IPS-15b (cell line): Measurements from ENCODE around the gene CXXC4.

ENCODE experiments used
- H3K27me3 ChIP-seq: one replicate; pipeline ENCODE4 v1.6.1; 2013; ENCODE audit warnings: low read length; ENCODE audit not compliant: control insufficient read depth, insufficient read depth
- H3K36me3 ChIP-seq: one replicate; pipeline ENCODE4 v1.6.1; 2013; ENCODE audit warnings: low read length; ENCODE audit not compliant: control insufficient read depth, insufficient read depth
- H3K4me1 ChIP-seq: one replicate; pipeline ENCODE4 v1.6.1; 2013; ENCODE audit warnings: mild to moderate bottlenecking, low read length; ENCODE audit not compliant: control insufficient read depth, insufficient read depth
- H3K4me3 ChIP-seq: one replicate; pipeline ENCODE4 v1.5.1; 2013; ENCODE audit warnings: low read depth, low read length
- H3K9ac ChIP-seq: one replicate; pipeline ENCODE4 v1.6.1; 2013; ENCODE audit warnings: low read depth, mild to moderate bottlenecking, low read length
- H3K9me3 ChIP-seq: one replicate; pipeline ENCODE4 v1.6.1; 2013; ENCODE audit warnings: mild to moderate bottlenecking, low read length; ENCODE audit not compliant: control insufficient read depth, insufficient read depth

Gene CXXC4

GRCh38 chr4:104446431-104447278 is 48.0 kb downstream of the CXXC4 start:
- no peaks in the 10 kb centered on the region for H3K9me3 ChIP-seq
- peaks cover 7% of the 10 kb centered on the region for H3K4me1 ChIP-seq
- H3K9ac ChIP-seq = no peak overlapping the region
- no peaks in the 10 kb centered on the region for H3K36me3 ChIP-seq
- H3K27me3 ChIP-seq = no peaks in the 10 kb centered on the region
- H3K4me3 ChIP-seq = no peak overlapping the region

GRCh38 chr4:104444685-104445084 is 50.0 kb downstream of the CXXC4 start:
- Histone ChIP-seq H3K27me3 (no peaks in the 10 kb centered on the region), H3K36me3 (no peaks in the 10 kb centered on the region), H3K4me3 (no peak overlapping the region), H3K4me1 (peaks cover 7% of the 10 kb centered on the region), H3K9me3 (no peaks in the 10 kb centered on the region), H3K9ac (no peak overlapping the region)

- H3K36me3 ChIP-seq = no peaks in the 10 kb centered on the region
- H3K9me3 ChIP-seq = no peaks in the 10 kb centered on the region
- H3K9ac ChIP-seq = no peak overlapping the region
- no peaks in the 10 kb centered on the region for H3K27me3 ChIP-seq
- no peaks in the 10 kb centered on the region for H3K4me1 ChIP-seq
- no peak overlapping the region for H3K4me3 ChIP-seq
These were observed 58.2 kb downstream of the CXXC4 start for GRCh38 chr4:104436542-104436941.

- no peaks in the 10 kb centered on the region for H3K4me1 ChIP-seq
- peaks cover 5% of the 10 kb centered on the region for H3K9me3 ChIP-seq
- H3K27me3 ChIP-seq = no peaks in the 10 kb centered on the region
- no peak overlapping the region for H3K9ac ChIP-seq
- no peaks in the 10 kb centered on the region for H3K36me3 ChIP-seq
- H3K4me3 ChIP-seq = no peak overlapping the region
These were observed 65.4 kb downstream of the CXXC4 start for GRCh38 chr4:104429150-104429741.

- no peak overlapping the region for H3K9ac ChIP-seq
- H3K9me3 ChIP-seq = peaks cover 5% of the 10 kb centered on the region
- peaks cover 4% of the 10 kb centered on the region for H3K4me1 ChIP-seq
- no peak overlapping the region for H3K4me3 ChIP-seq
- H3K27me3 ChIP-seq = no peaks in the 10 kb centered on the region
- H3K36me3 ChIP-seq = no peaks in the 10 kb centered on the region
These were observed 68.7 kb downstream of the CXXC4 start for GRCh38 chr4:104425948-104426347.

- Histone ChIP-seq H3K9me3 (peaks cover 5% of the 10 kb centered on the region), H3K4me3 (no peak overlapping the region), H3K36me3 (no peaks in the 10 kb centered on the region), H3K9ac (no peak overlapping the region), H3K4me1 (peaks cover 6% of the 10 kb centered on the region), H3K27me3 (no peaks in the 10 kb centered on the region)
These were observed 69.7 kb downstream of the CXXC4 start for GRCh38 chr4:104424989-104425388.

- Histone ChIP-seq H3K4me3 (no peak overlapping the region), H3K4me1 (peaks cover 6% of the 10 kb centered on the region), H3K9me3 (peaks cover 5% of the 10 kb centered on the region), H3K27me3 (no peaks in the 10 kb centered on the region), H3K36me3 (no peaks in the 10 kb centered on the region), H3K9ac (no peak overlapping the region)
These were observed 70.2 kb downstream of the CXXC4 start for GRCh38 chr4:104424475-104424941.

GRCh38 chr4:104421566-104421965 is 73.1 kb downstream of the CXXC4 start:
- Histone ChIP-seq H3K4me3 (no peak overlapping the region), H3K9me3 (no peaks in the 10 kb centered on the region), H3K4me1 (peaks cover 14% of the 10 kb centered on the region), H3K27me3 (no peaks in the 10 kb centered on the region), H3K9ac (no peak overlapping the region), H3K36me3 (no peaks in the 10 kb centered on the region)

- no peaks in the 10 kb centered on the region for H3K36me3 ChIP-seq
- H3K4me3 ChIP-seq = peak overlapping the region; percentile 37
- H3K4me1 ChIP-seq = peaks cover 17% of the 10 kb centered on the region
- no peaks in the 10 kb centered on the region for H3K27me3 ChIP-seq
- no peak overlapping the region for H3K9ac ChIP-seq
- H3K9me3 ChIP-seq = no peaks in the 10 kb centered on the region
These were observed 73.9 kb downstream of the CXXC4 start for GRCh38 chr4:104420766-104421165.
